NCI-H1694 treated with DMSO at 0.1 percent for 48 hours (cell line): ENCODE data around the gene RASGEF1C.

Experiments used
- DNase-seq: peaks from one replicate; lab custom pipeline; 2025; lab: John Stamatoyannopoulos, UW

Gene RASGEF1C

DNA sequence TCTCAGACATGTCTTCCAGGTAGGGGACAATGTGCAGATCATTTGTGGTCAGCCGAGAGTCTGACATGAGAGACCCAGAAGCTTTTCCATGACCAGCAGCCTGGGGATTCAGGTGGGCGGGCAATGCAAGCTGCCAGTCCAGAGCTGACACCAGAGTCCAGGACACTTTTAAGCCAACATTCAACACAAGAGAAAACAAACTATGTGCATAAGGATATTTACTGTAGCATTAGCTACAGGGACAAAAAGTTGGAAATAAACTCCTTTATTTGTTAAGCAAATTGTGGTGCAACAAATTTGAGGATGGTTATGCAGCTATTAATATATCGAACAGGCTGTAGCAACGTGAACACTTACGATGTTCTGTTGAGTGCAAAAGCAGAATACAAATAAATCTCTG, 127.5 kb downstream of the RASGEF1C start:
- DNase-seq, result no peak

GRCh38 chr5:180080486-180081280, 128.3 kb downstream of the RASGEF1C start:
- DNase-seq, result no peak

GRCh38 chr5:180079702-180080466, 129.1 kb downstream of the RASGEF1C start:
- DNase-seq, result no peak

- DNase-seq, result no peak
These were observed 130.7 kb downstream of the RASGEF1C start for GRCh38 chr5:180078348-180078747.

DNA sequence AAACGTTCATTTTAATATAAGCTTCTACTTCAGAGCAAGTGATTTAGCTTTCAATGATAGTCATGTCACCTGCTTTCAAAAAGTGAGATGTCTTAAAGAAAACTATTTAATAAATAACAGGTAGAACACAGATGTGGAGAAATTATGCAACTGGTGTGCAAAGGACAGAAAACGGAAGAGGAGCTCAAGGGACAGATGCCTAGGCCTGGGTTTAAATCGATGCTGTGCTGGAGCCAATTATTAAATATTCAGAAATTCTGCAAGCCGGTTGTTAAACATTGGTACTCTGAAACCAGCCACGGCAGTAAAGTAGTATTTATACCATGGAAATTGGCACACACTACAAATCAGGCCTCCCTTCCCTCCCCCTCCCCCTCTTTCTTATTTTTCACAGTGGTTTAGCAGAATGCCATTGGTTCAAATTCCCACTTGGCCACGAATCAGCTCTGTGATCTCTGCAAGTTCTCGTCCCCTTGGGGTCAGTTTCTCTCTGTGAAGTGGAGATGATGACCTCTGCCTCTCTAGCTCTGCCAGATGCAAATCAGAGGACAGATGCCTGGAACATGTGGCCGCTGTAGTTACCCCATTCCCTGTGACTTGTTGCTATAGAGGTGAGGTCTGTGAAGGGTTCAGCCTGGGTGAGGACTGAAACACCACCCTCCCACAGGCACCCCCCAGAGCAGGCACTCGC, 131.3 kb downstream of the RASGEF1C start:
- DNase-seq, result no peak

GRCh38 chr5:180075703-180076102, 133.3 kb downstream of the RASGEF1C start:
- DNase-seq, result no peak

DNA sequence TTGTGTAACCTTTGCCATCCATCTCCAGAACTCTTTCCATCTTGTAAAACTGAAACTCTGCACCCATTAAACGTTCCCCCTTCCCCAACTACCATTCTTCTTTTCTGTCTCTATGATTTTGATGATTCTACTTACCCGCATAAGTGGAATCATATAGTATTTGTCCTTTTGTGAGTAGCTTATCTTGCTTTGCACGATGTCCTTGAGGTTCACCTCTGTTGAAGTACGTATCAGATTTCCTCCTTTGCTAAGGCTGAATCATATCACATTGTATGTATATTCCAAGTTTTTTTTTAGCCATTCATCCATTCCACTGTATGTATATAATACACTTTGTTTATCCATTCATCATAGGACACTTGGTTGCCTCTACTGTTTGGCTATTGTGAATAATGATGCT, 134.5 kb downstream of the RASGEF1C start:
- DNase-seq, result no peak

DNA sequence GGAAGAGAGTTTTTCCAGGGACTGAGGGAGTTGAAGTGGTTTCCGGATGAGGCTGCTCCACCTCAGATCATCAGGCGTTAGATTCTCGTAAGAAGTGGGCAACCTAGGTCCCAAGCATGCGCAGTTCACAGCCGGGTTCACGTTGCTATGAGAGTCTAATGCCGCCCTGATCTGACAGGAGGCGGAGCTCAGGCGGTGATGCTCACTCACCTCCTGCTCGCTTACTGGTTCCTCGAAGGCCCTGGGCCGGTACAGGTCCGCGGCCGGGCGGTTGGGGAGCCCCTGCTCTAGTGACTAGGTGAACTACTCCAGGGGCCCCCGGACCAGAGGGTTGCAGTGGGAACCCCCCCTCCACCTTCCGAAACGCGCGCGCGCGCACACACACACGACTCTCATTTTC, 136.5 kb downstream of the RASGEF1C start:
- no peak for DNase-seq

DNA sequence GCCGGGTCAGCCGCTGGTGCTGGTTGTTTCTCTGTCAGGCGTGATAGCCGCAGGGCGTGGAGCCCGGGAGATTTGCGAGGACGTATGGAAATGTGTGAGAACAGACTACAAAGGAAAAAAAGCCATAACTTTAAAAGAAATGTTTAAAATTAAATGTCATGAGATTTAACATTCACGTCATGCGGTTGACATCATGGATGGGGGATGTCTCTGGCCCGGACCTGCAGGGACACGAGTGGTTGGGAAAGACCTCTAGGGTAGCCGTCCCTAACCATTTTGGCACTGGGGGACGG, 136.8 kb downstream of the RASGEF1C start:
- DNase-seq, result no peak

- DNase-seq, result peak; percentile 55
These were observed 137.3 kb downstream of the RASGEF1C start, which contains the start of gene RNF130 for GRCh38 chr5:180071531-180072255. Gene RNF130 (minus strand): TSS chr5:180071759. CDS start chr5:180071702, 57 bp downstream.

DNA sequence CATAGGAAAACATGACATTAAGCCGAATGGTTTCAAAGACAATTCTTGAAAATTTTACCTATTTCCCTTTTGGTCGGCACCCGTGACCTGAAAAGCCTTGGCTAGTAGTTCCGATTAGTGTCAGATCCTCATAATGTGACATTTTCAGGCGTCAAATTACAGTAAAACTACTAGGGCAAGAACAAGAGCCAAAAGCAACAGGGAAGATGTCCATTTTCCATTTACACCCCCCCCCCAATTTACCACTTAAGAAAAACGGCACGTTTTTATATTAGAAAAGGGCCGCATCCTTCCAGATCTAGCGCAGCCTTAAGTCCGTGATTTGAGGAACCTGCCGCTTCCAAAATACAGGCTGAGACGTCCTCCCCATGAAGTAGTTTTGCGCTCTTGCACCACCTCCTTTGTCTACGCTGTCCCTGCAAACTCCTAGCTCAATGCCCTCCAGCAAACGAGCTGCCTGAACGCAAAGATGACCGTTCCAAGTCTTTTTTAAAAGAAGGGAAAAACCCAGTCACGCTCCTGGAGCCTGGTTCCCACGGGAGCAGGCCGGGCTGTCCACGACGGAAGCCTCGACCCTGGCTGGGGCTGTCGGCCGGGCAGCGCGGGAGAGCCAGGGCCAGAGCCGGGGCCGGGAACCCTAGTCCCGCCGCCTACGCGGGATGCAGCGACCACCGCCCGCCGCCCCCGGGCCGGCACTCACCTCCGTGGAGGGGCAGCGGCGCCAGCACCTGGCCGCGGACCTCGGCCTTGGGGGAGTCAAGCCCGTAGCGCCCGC, 138.1 kb downstream of the RASGEF1C start:
- DNase-seq, result peak; percentile 31

DNA sequence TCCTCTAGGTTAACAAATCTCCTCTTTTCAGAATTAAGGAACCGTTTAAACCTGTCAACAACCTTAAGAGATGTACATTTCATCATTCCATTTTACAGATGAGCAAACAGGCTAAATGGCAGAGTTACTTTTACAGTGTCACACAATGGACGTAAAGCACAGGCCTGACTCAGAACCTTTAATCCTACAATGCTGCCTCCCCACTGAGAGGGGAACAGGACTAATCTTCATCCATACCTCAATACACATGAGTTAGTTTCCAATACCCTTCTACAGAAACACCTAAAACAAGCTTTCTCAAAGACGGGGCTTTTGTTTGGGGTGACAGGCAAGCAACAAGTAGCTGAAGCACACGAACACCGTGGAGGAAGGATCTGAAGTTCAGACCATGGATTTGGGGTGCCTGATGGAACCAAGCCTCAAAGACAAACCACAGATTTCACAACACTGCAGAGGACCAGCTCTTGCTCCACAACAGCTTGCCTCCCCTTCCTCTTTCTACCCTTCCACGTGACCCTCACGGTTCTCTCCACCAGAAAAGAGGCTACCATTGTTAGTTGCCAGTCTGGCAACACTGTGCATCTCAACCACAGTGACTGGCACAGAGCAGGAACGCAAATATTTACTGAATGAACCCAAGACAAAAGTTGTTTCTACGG, 139.3 kb downstream of the RASGEF1C start:
- peak; percentile 27 for DNase-seq

DNA sequence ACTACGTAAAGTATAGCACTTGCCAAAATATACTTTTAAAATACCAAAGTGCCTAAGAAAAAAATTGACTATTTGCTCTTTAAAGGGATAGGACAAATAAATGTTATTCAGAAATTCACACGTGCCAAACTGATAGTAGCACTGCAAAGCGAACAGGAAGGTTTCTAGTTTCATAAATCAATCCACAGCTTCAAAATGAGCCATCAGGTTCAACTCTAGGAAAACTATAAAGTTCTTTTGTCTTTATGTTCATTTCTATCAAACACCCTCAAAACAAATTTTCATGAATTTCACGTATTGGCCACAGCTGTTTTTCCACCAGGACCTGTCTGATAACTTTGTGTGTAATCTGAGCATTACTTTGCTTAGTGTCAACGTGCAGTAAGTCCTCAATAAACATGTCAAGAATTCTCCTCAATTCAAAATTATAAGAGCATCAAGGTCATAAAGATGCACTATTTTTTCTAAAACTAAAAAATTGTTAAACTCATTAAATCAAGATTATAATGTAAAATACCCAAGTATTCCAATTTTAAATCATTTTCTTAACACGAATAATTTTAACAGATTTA, 140.4 kb downstream of the RASGEF1C start:
- no peak for DNase-seq

- no peak for DNase-seq
These were observed 141.0 kb downstream of the RASGEF1C start for GRCh38 chr5:180067986-180068385.

DNA sequence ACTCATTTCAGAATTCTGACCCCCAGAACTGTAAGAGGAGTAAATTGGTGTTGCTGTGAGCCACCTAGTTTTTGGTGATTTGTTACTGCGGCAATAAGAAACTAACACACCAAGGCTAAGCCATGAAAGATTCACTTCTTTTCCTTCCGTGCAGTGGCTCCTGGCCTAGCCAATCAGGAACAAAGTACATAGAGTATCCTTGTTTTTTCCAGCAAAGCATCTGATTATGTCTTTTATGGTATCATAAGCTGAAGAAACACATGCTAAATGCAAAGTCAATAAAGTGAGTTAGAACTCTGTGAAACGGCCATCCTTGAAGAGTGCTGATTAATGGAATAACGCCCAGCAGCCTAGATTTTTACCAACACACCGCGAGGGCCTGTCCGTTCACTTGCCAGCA, 148.8 kb downstream of the RASGEF1C start:
- no peak for DNase-seq

- no peak for DNase-seq
These were observed 149.7 kb downstream of the RASGEF1C start for GRCh38 chr5:180059326-180059725.

- no peak for DNase-seq
These were observed 152.9 kb downstream of the RASGEF1C start for GRCh38 chr5:180056153-180056552.

DNA sequence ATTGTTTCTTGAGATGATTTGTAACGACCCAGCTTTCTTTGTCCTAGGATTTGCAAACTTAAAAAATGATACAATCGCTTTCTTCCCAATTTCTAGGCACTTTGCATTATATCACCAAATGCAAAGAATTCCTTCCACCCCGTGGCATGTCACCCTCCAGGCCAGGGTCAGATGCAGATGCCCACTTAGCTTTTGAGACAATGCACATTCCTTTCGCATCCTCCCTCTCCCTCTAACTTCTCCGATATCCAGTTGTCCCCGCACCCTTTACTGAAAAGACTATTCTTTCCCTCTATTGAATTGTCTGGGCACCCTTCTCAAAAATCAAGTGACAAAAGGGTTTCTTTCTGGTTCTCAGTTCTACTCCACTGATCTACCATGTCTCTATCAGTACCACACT, 154.8 kb downstream of the RASGEF1C start:
- DNase-seq, result no peak

GRCh38 chr5:180053061-180053602, 155.9 kb downstream of the RASGEF1C start:
- no peak for DNase-seq

DNA sequence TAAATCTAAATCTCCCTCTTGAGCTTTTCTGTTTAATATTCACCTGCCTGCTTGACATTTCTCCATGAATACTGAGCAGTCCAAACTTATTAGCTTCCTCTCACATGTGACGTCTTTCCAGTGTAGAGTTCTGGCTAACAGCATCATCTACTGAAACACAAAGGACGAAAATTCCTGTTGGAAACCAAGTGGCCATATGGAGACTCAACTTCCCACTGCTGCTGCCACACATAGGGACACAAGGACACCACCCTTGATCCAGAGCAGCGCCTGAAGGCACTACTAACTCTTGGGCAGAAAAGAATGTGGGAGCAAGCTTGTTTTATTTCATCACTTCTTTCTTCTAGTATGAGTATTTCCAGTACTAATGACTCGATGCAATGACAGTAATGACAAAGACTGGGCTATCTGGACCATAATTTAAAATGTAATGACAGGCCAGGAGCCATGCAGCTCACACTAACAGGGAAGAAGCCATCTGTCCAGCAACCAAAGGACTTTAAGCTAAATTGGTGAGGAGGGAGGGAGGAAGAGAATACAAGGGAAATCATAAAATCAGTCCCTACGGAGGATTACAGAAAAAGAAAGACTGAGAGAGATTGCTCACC, 156.7 kb downstream of the RASGEF1C start:
- DNase-seq, result no peak
